K562 (cell line): Measurements from ENCODE around the gene SKA3. TPM values are rescaled to one million over a fixed set of nuclear protein-coding genes. Genes with fewer than 3 reads are reported as not detected.

Experiments
- GATAD2B ChIP-seq: fragments of 450-650 bp; IDR thresholded peaks from 2 replicates; pipeline ENCODE4 v1.6.1; 2017; ENCODE audit warnings: mild to moderate bottlenecking, borderline replicate concordance
- NRF1 ChIP-seq, 2 experiments: fragments of 450-650 bp; IDR thresholded peaks in 1 of 2; conservative IDR thresholded peaks in 1 of 2; 2 replicates each; pipeline ENCODE4 v1.6.1; 2014; ENCODE audit warnings: mild to moderate bottlenecking in 2 of 2
- RBM14 ChIP-seq: fragments of 200-400 bp; formaldehyde crosslinking; IDR thresholded peaks from 2 replicates; pipeline ENCODE4 v1.6.1; 2018; ENCODE audit warnings: low read depth, mild to moderate bottlenecking, low read length, moderate library complexity, borderline replicate concordance; ENCODE audit not compliant: insufficient read depth
- TARDBP ChIP-seq: fragments of 450-650 bp; IDR thresholded peaks from 2 replicates; pipeline ENCODE4 v1.6.1; 2016
- TCF3 ChIP-seq: sonication (generic); formaldehyde crosslinking; IDR thresholded peaks from 2 replicates; pipeline ENCODE4 v1.4.0; 2020; ENCODE audit warnings: mild to moderate bottlenecking, missing genetic modification reagents
- THRAP3 ChIP-seq: fragments of 450-650 bp; IDR thresholded peaks from 2 replicates; pipeline ENCODE4 v1.6.1; 2016; ENCODE audit warnings: mild to moderate bottlenecking, inconsistent platforms, borderline replicate concordance
- polyA plus RNA-seq, 8 experiments: library from polyadenylated mRNA; depleted of rRNA in 4 of 8; stranded (reverse) in 5 of 8; unstranded in 3 of 8; fragments of >200 nt; fragmentation: Nextera tagmentation in 2 of 8; fragmentation: Illumina TruSeq in 1 of 8; extraction: Ambion mirVana in 2 of 8; extraction: Trizol in 1 of 8; gene quantifications; 2 replicates each; pipeline versions ENCODE4 v1.2.1 to v1.2.3, GENCODE V29; 2011 to 2014; ENCODE audit warnings: inconsistent platforms in 1 of 8, missing spikeins in 1 of 8
- total RNA-seq, 7 experiments: library from RNA; depleted of rRNA in 6 of 7; stranded (reverse); fragments of >200 nt in 6 of 7; fragmentation: Illumina TruSeq in 2 of 7; extraction: Trizol in 2 of 7; gene quantifications; 2 replicates each; pipeline versions ENCODE4 v1.2.1 to v1.2.3, GENCODE V29; 2011 to 2021; ENCODE audit warnings: low replicate concordance in 1 of 7
- TF ChIP-seq, protein P1 (sequence below): fragments of 450-650 bp; conservative IDR thresholded peaks from 2 replicates; pipeline ENCODE4 v1.6.1; 2016; ENCODE audit warnings: missing genetic modification characterization, low read depth, mild to moderate bottlenecking, control low read depth, missing compliant biosample characterization
- TF ChIP-seq, protein P2 (sequence below), 2 experiments: fragments of 450-650 bp; formaldehyde crosslinking in 1 of 2; IDR thresholded peaks; 2 replicates each; pipeline versions ENCODE4 v1.4.0 to v1.6.1; 2014 to 2020; ENCODE audit warnings: mild to moderate bottlenecking in 2 of 2, borderline replicate concordance in 1 of 2, low read depth in 1 of 2
- TF ChIP-seq, protein P3 (sequence below): fragments of 250-450 bp; sonication (Bioruptor Pico); IDR thresholded peaks from 2 replicates; pipeline ENCODE4 v1.4.0; 2020; ENCODE audit warnings: mild to moderate bottlenecking, moderate library complexity

Gene SKA3
- total and polyA plus RNA-seq, 9 of the 15 experiments (the other 6 are each of a cell fraction or from before 2014, with no cell fraction given), result 17.0 to 53.3 (median 29.9) TPM

- TF ChIP-seq, protein P1, sequence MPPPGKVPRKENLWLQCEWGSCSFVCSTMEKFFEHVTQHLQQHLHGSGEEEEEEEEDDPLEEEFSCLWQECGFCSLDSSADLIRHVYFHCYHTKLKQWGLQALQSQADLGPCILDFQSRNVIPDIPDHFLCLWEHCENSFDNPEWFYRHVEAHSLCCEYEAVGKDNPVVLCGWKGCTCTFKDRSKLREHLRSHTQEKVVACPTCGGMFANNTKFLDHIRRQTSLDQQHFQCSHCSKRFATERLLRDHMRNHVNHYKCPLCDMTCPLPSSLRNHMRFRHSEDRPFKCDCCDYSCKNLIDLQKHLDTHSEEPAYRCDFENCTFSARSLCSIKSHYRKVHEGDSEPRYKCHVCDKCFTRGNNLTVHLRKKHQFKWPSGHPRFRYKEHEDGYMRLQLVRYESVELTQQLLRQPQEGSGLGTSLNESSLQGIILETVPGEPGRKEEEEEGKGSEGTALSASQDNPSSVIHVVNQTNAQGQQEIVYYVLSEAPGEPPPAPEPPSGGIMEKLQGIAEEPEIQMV, result no peak
- TF ChIP-seq, protein P2, sequence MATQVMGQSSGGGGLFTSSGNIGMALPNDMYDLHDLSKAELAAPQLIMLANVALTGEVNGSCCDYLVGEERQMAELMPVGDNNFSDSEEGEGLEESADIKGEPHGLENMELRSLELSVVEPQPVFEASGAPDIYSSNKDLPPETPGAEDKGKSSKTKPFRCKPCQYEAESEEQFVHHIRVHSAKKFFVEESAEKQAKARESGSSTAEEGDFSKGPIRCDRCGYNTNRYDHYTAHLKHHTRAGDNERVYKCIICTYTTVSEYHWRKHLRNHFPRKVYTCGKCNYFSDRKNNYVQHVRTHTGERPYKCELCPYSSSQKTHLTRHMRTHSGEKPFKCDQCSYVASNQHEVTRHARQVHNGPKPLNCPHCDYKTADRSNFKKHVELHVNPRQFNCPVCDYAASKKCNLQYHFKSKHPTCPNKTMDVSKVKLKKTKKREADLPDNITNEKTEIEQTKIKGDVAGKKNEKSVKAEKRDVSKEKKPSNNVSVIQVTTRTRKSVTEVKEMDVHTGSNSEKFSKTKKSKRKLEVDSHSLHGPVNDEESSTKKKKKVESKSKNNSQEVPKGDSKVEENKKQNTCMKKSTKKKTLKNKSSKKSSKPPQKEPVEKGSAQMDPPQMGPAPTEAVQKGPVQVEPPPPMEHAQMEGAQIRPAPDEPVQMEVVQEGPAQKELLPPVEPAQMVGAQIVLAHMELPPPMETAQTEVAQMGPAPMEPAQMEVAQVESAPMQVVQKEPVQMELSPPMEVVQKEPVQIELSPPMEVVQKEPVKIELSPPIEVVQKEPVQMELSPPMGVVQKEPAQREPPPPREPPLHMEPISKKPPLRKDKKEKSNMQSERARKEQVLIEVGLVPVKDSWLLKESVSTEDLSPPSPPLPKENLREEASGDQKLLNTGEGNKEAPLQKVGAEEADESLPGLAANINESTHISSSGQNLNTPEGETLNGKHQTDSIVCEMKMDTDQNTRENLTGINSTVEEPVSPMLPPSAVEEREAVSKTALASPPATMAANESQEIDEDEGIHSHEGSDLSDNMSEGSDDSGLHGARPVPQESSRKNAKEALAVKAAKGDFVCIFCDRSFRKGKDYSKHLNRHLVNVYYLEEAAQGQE (IDR thresholded peaks at IDR 0.05; ENCODE audit: borderline replicate concordance), result peak; percentile 42
- TF ChIP-seq, protein P2 (CRISPR knock-in tag; IDR thresholded peaks at IDR 0.05; ENCODE audit: low read depth), result no peak
- TF ChIP-seq, protein P3, sequence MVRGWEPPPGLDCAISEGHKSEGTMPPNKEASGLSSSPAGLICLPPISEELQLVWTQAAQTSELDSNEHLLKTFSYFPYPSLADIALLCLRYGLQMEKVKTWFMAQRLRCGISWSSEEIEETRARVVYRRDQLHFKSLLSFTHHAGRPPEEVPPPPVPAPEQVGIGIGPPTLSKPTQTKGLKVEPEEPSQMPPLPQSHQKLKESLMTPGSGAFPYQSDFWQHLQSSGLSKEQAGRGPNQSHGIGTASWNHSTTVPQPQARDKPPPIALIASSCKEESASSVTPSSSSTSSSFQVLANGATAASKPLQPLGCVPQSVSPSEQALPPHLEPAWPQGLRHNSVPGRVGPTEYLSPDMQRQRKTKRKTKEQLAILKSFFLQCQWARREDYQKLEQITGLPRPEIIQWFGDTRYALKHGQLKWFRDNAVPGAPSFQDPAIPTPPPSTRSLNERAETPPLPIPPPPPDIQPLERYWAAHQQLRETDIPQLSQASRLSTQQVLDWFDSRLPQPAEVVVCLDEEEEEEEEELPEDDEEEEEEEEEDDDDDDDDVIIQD (CRISPR knock-in tag), result no peak
- TF ChIP-seq RBM14 (no peak), TCF3 (CRISPR knock-in tag) (peak; percentile 7; the same call in 1 of the 2 replicates), THRAP3 (no peak), TARDBP (peak; percentile 78; the same call in 1 of the 2 replicates), NRF1 (conservative IDR thresholded peaks at IDR 0.05 in 1 of 2, IDR thresholded peaks at IDR 0.05 in 1 of 2) (peak; percentile 94 to 95), GATAD2B (peak; percentile 69)
These were observed at the start of gene SKA3, which contains the start of gene MRPL57 (continued) for GRCh38 chr13:21176215-21176981.
